GM19438 (cell line): ENCODE measurements around the gene LY6G5B.

ENCODE experiments used
- ATAC-seq: cut with Tn5 transposase; IDR thresholded peaks from one replicate; pipeline ENCODE4 v1.9.1; 2021; ENCODE audit warnings: low read depth; ENCODE audit not compliant: unreplicated experiment

LY6G5B gene, protein sequence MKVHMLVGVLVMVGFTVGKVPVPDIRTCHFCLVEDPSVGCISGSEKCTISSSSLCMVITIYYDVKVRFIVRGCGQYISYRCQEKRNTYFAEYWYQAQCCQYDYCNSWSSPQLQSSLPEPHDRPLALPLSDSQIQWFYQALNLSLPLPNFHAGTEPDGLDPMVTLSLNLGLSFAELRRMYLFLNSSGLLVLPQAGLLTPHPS

DNA sequence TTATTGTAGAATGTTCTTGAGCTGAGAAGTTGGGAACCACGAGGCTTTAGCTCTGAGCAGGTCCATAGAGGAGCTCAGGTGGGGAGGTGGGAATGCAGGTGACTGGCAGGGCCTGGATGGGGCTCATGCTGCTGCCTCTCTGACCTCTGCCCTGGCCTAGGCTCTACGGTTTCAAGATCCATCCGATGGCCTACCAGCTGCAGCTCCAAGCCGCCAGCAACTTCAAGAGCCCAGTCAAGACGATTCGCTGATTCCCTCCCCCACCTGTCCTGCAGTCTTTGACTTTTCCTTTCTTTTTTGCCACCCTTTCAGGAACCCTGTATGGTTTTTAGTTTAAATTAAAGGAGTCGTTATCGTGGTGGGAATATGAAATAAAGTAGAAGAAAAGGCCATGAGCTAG, at the start of gene LY6G5B:
Gene LY6G5B, plus strand, starts transcription at position 301 of the 400 bp plus-strand sequence. CDS start 975 bp downstream, outside the sequence.
- ATAC-seq, result no peak

DNA sequence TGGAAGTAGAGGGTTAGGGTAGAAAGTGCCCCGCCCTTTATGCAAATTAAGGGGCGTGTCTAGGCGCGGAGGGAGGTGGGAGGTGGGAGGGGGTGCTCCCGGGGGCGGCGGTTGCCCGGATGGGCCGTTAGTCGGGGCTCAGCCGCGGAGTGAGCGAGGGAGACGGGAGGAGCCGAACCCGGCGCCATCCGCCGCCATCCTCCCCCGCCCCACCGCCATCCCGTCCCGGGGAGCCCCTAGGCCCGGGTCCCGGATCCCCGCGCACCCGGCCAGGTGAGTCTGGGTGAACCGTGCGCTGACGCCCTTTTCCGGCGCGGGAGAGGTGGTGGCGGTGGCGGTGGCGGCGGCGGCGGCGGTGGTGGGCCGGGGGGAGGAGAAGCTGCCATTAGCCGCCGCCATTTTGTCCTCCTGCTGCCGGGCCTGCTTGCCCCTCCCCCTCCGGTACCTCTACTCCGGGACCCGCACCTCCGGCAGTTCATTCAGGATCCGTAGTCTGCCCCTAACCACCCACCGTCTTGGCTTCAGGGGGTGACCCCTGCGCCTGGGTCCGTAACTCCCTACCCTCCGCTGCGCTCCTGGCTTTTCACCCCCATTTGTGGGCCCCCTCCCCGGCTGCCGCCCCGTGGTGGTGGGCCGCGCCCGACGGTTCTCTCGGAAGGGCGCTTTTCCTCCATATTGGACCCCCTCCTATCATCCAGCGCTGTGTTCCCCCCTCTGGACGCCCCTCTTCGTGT, 49.0 kb upstream of the LY6G5B start, which contains the start of gene PRRC2A:
Gene PRRC2A, plus strand, starts transcription at position 130 of the 734 bp plus-strand sequence. CDS start 2,075 bp downstream, outside the sequence.
- ATAC-seq, result peak; percentile 42

DNA sequence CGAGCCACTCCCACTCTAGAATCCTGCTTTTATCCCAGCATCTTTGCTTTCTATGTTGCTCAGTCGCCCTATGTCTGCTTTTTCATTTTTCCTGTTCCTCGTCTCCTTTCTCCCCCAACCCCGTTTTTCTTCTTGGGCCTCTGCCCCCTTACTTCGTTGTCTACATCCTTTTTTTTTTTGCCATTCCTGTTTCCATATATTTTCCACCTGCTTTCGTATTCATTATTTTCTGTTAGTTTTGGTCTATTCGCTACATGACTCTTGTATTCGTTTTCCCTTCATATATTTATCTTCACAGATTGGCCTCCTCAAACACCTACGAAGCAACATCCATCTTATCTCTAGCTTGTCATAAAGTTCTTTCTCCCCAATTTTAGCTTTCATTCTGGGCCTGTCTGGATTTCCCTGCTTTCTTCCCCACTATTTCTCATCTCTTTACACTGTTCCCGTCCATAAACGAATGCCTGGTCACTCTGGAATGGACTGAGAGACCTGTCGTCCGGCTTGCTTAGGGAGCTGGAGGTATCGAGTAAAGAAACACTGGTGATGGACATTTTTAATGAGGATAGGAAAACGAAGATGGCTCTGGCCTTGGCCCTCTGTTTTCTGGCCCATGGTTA, 48.3 kb upstream of the LY6G5B start:
- no peak for ATAC-seq

DNA sequence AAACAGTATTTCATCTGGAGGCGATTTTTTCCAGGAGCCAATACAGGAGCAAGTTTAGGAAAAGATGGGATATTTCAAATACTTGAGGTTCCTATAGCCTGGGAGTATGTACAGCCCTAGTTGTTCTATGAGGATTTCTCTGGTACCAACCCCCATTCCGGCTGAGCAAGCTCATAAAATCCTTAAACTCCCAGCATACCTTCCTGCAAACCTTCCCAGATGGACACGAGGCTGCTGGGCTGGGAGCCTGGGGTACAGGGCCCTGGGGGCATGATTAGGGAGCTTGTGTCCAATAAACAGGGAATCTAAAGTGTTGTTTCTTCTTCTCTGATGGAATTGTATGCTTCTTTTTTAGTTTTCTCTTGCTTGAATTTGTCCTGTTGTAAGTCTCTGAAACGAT, 47.8 kb upstream of the LY6G5B start:
- ATAC-seq, result no peak

DNA sequence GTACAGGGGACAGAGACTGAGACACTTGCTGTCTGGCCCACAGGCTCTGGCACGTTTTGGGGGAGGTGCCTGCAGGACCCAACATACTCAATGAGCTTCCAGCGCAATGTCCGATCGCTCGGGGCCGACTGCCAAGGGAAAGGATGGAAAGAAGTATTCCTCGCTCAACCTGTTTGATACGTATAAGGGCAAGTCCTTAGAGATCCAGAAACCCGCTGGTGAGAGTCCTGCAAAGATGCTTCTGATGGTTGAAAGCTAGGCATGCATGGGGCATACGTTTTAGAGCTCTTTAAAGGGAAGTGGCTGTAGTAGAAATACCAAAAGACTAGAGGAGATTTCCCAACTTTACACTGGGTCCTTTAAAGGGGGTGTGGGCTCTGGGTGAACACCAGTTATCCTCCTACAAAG, 47.1 kb upstream of the LY6G5B start:
- ATAC-seq, result no peak

DNA sequence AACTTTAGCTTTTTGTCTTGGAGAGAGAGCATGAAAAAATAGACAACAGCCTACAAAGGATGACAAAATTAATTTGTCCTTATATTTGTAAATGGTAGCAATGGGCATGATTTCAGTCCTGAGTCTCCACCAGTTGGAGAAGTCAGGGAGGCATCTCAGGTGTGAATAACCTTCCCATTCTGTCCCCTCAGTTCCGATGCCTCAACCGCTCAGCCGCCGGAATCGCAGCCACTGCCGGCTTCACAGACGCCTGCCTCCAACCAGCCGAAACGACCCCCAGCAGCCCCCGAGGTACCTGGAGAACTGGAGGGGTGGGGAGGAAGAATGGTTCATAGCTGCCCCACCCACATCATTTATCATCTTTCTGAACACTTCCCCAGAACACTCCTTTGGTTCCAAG, 45.7 kb upstream of the LY6G5B start:
- ATAC-seq, result no peak

DNA sequence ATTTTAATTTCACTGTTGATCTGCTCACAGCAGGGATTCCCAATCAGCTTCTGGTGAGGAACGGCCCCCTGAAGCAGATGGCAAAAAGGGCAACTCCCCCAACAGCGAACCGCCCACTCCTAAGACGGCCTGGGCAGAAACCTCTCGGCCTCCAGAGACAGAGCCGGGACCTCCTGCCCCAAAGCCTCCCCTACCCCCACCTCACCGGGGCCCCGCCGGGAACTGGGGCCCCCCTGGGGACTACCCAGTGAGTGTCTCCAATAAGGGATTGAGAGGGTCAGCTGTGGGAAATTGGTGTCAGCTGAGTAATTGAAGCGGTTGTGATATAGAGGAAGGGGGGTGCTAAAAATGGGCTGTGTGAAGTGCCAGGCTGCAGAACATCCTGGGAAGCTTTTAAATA, 42.8 kb upstream of the LY6G5B start:
- ATAC-seq, result no peak

DNA sequence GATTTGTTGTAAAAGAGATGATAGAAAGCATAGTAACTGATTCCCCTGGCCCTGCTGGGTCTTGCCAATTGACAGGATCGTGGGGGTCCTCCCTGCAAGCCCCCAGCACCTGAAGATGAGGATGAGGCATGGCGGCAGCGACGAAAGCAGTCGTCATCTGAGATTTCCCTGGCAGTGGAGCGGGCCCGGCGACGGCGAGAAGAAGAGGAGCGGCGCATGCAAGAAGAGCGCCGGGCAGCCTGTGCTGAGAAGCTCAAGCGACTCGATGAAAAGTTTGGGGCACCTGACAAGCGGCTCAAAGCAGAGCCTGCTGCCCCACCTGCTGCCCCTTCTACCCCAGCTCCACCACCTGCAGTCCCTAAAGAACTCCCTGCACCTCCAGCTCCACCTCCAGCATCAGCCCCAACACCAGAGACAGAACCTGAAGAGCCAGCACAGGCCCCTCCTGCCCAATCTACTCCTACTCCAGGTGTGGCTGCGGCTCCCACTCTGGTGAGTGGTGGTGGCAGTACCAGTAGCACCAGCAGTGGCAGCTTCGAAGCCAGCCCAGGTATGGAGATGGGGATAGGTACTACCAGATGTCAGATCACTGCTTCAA, 42.0 kb upstream of the LY6G5B start:
- ATAC-seq, result no peak

DNA sequence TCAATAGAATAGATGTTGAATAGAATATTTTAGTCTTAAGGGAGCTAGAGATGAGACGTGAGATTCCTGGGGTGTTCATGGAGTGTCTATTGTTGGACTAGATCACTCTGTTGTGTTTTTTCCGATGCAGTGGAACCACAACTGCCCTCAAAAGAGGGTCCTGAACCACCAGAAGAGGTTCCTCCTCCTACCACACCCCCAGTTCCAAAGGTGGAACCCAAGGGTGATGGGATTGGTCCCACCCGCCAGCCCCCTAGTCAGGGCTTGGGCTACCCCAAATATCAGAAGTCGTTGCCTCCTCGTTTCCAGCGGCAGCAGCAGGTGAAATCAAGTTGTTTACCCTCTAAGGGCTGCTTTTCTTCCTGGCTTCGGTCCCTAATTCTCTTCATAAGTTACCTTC, 40.8 kb upstream of the LY6G5B start:
- ATAC-seq, result no peak

DNA sequence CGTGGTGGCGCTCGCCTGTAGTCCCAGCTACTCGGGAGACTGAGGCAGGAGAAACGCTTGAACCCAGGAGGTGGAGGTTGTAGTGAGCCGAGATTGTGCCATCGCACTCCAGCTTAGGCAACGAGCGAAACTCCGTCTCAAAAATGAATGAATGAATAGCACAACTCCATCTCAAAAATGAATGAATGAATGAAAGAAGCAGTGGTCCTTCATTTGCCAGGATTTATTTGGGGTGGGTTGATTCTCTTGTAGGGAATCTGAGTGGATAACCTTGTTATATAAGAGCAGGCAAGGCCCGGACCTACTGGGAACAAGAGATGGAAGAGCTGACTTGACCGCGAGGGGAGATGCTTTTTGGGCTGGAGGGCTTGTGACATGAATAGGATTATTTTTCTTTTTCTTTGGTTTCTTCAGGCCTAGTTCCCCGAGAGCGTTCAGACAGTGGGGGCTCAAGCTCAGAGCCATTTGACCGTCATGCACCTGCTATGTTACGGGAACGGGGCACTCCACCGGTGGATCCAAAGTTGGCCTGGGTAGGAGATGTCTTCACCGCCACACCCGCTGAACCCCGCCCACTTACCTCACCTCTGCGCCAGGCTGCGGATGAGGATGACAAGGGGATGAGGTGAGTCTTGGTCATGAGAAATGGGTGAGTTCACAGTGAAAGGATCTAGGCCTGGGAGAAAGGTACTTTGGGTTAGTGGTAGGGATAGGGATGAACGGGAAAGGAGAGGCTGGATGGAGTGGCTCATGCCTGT, 39.4 kb upstream of the LY6G5B start:
- no peak for ATAC-seq

DNA sequence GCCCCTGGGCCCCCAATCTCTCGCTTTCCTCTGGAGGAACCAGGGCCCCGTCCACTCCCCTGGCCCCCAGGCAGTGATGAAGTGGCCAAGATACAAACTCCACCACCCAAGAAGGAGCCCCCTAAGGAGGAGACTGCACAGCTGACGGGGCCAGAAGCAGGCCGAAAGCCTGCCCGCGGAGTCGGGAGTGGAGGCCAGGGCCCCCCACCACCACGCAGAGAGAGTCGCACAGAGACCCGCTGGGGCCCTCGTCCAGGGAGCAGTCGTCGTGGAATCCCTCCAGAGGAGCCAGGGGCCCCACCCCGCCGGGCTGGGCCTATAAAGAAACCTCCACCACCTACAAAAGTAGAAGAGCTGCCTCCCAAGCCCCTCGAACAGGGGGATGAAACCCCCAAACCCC, 38.6 kb upstream of the LY6G5B start:
- no peak for ATAC-seq

DNA sequence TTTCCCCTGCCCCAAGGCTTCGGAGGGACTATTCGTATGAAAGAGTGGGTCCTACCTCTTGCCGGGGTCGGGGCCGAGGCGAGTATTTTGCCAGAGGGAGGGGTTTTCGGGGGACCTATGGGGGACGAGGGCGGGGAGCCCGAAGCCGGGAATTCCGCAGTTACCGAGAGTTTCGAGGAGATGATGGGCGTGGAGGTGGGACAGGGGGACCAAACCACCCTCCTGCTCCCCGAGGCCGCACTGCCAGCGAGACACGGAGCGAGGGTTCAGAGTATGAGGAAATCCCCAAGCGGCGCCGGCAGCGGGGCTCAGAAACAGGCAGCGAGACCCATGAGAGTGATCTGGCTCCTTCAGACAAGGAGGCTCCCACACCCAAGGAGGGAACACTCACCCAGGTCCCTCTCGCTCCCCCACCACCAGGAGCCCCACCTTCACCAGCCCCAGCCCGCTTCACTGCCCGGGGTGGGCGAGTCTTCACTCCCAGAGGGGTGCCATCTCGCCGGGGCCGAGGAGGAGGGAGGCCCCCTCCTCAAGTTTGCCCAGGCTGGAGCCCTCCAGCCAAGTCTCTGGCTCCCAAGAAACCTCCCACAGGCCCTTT, 38.0 kb upstream of the LY6G5B start:
- ATAC-seq, result no peak

DNA sequence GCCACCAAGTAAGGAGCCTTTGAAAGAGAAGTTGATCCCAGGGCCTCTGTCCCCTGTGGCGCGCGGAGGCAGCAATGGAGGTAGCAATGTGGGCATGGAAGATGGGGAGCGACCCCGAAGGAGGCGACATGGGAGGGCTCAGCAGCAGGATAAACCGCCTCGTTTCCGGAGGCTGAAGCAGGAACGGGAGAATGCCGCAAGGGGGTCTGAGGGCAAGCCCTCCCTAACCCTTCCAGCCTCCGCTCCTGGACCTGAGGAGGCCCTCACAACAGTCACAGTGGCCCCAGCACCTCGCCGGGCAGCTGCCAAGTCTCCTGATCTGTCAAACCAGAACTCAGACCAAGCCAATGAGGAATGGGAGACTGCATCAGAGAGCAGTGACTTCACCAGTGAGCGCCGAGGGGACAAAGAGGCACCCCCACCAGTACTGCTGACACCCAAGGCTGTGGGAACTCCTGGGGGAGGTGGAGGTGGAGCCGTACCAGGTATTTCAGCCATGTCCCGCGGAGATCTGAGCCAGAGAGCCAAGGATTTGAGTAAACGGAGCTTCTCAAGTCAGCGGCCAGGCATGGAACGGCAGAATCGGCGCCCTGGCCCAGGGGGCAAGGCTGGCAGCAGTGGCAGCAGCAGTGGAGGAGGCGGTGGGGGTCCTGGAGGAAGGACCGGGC, 37.4 kb upstream of the LY6G5B start:
- no peak for ATAC-seq

DNA sequence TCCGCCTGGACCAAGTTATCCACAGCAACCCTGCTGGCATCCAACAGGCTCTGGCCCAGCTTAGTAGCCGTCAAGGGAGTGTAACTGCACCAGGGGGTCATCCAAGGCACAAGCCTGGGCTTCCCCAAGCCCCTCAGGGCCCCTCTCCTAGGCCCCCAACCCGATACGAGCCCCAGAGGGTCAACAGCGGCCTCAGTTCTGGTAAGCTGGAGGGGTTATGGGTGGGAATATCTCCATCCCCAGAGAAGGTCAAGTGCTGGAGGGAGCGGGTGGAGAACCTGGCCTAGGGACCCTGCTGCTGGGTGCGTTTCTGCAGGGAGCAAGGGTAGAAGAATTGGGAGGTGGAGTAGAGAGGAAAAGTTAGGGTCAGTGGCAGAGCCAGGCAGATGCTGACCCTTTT, 36.3 kb upstream of the LY6G5B start:
- ATAC-seq, result no peak

DNA sequence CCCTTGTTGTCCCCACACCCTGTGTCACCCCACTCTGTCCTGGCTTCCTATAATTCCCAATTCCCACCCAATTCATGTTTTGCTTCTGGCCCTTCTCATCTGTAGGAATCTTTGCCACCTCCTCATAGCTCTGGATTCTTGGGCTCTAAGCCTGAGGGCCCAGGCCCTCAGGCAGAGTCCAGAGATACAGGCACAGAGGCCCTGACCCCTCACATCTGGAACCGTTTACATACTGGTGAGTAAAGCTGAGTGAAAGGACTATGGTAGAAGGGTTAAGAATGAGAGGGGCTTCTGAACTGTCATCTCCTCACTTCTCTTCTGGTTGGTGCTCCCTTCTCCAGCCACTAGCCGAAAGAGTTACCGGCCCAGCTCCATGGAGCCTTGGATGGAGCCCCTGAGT, 35.6 kb upstream of the LY6G5B start:
- no peak for ATAC-seq

DNA sequence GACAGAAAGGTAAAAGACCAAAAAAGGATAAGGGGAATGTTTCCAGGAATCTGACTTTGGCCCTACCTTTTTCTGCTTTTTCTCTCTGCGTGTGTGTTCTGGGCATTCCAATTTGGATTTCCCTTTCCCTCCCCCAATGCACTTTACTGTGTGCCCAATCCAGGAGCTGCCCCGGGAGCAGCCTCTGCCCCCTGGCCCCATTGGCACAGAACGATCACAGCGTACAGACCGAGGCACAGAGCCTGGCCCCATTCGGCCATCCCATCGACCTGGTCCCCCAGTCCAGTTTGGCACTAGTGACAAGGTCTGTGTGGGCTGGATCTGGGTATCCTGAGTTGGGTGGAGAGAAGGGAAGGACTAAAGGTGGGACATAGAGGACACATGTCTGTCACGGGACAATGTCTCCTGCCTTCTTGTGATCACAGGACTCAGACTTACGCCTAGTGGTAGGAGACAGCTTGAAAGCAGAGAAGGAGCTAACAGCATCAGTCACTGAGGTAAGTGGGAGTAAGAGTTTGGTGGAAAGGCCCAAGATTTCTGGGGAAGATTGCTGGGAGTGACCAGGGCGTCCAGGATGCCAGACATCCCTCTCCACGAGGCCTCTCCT, 34.7 kb upstream of the LY6G5B start:
- no peak for ATAC-seq

DNA sequence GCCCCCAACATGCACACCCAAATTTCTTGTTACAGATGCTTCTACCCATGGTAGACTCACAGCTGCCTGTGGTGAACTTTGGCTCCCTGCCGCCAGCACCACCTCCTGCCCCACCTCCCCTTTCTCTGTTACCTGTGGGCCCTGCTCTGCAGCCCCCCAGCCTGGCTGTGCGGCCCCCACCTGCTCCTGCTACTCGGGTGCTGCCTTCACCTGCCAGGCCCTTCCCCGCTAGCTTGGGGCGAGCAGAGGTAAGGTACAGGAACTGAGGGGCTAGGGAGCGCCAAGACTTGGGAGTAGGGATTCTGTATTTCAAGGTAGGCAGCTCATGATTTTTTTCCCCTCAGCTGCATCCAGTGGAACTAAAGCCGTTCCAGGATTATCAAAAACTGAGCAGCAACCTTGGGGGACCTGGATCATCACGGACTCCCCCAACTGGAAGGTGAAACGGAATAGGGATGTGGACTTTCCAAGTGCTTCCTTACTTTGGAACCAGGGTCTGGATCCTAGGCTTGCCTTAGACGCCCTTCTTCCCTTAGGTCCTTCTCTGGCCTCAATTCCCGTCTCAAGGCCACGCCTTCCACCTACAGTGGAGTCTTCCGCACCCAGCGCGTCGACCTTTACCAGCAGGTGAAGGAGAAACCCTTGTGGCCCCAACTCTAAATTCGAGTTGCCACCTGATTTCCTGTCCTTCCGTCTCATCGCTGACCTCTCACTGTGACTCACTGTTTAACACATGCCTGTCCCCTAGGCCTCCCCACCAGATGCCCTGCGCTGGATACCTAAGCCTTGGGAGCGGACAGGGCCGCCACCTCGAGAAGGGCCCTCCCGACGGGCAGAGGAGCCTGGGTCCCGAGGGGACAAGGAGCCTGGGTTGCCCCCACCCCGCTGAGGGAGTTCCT, 32.8 kb upstream of the LY6G5B start:
- no peak for ATAC-seq

DNA sequence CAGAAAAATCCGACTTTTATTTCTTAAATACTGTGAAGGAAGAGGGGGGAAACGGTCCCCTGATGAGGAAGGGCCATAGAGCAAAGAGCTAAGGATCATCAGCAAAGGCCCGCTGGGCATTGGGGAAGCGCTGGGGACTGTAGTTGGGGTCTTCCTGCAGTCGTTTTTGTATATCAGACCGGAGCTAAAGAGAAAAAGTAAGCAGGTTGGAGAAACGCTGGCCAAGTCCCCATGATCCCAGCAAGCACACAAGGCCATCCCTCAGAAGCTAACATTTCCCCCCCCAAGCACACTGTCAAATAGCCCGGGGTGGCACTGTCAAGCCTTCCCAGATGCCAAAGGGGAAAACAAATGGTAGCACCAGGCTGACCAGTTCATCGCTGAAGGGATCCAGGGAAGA, 30.7 kb upstream of the LY6G5B start:
- ATAC-seq, result no peak
